HEK293 (cell line): ENCODE measurements around the gene CCDC124.

Experiments used
- AEBP2 ChIP-seq: fragments of 450-650 bp; formaldehyde crosslinking; IDR thresholded peaks from 2 replicates; pipeline ENCODE4 v1.5.1; 2016; ENCODE audit warnings: missing biosample characterization, missing genetic modification characterization, borderline replicate concordance
- ATF2 ChIP-seq: fragments of 450-650 bp; formaldehyde crosslinking; IDR thresholded peaks from 2 replicates; pipeline ENCODE4 v1.5.1; 2016; ENCODE audit warnings: missing biosample characterization, missing genetic modification characterization, low read depth
- CTCF ChIP-seq: fragments of 450-650 bp; formaldehyde crosslinking; IDR thresholded peaks from 2 replicates; pipeline ENCODE4 v1.5.1; 2016; ENCODE audit warnings: missing biosample characterization, missing genetic modification characterization
- PRDM10 ChIP-seq: fragments of 450-650 bp; formaldehyde crosslinking; IDR thresholded peaks from 2 replicates; pipeline ENCODE4 v1.5.1; 2016; ENCODE audit warnings: missing biosample characterization, missing genetic modification characterization
- PRDM4 ChIP-seq: fragments of 450-650 bp; formaldehyde crosslinking; IDR thresholded peaks from 2 replicates; pipeline ENCODE4 v1.5.1; 2017; ENCODE audit warnings: missing biosample characterization, missing genetic modification characterization
- ZBTB21 ChIP-seq: fragments of 450-650 bp; formaldehyde crosslinking; IDR thresholded peaks from 2 replicates; pipeline ENCODE4 v1.5.1; 2017; ENCODE audit warnings: missing biosample characterization, missing genetic modification characterization
- ZBTB26 ChIP-seq: fragments of 450-650 bp; formaldehyde crosslinking; optimal IDR thresholded peaks from 2 replicates; pipeline ENCODE3; 2016; ENCODE audit warnings: missing biosample characterization, mild to moderate bottlenecking, missing genetic modification characterization
- ZEB2 ChIP-seq: fragments of 450-650 bp; formaldehyde crosslinking; IDR thresholded peaks from 2 replicates; pipeline ENCODE4 v1.5.1; 2016; ENCODE audit warnings: missing biosample characterization, missing genetic modification characterization
- ZNF132 ChIP-seq: fragments of 450-650 bp; formaldehyde crosslinking; IDR thresholded peaks from 2 replicates; pipeline ENCODE4 v1.5.1; 2017; ENCODE audit warnings: missing biosample characterization, missing genetic modification characterization, borderline replicate concordance
- ZNF148 ChIP-seq: fragments of 450-650 bp; formaldehyde crosslinking; IDR thresholded peaks from 2 replicates; pipeline ENCODE4 v1.5.0; 2017; ENCODE audit warnings: missing biosample characterization, missing genetic modification characterization, borderline replicate concordance
- ZNF169 ChIP-seq: fragments of 450-650 bp; formaldehyde crosslinking; IDR thresholded peaks from 2 replicates; pipeline ENCODE4 v1.5.1; 2016; ENCODE audit warnings: missing biosample characterization, missing genetic modification characterization
- ZNF2 ChIP-seq: fragments of 450-650 bp; formaldehyde crosslinking; IDR thresholded peaks from 2 replicates; pipeline ENCODE4 v1.5.1; 2016; ENCODE audit warnings: missing biosample characterization, missing genetic modification characterization
- ZNF324 ChIP-seq: fragments of 450-650 bp; formaldehyde crosslinking; IDR thresholded peaks from 2 replicates; pipeline ENCODE4 v1.5.1; 2016; ENCODE audit warnings: missing biosample characterization, missing genetic modification characterization
- ZNF335 ChIP-seq: fragments of 450-650 bp; formaldehyde crosslinking; conservative IDR thresholded peaks from 2 replicates; pipeline ENCODE4 v1.5.1; 2016; ENCODE audit warnings: missing biosample characterization, missing genetic modification characterization
- ZNF473 ChIP-seq: fragments of 450-650 bp; formaldehyde crosslinking; IDR thresholded peaks from 2 replicates; pipeline ENCODE4 v1.5.1; 2017; ENCODE audit warnings: missing biosample characterization, missing genetic modification characterization
- ZNF513 ChIP-seq: fragments of 450-650 bp; IDR thresholded peaks from 2 replicates; pipeline ENCODE4 v1.5.1; 2018; ENCODE audit warnings: missing biosample characterization, missing genetic modification characterization
- ZNF521 ChIP-seq: fragments of 450-650 bp; formaldehyde crosslinking; IDR thresholded peaks from 2 replicates; pipeline ENCODE4 v1.5.1; 2017; ENCODE audit warnings: missing biosample characterization, mild to moderate bottlenecking, missing genetic modification characterization
- ZNF561 ChIP-seq: fragments of 450-650 bp; IDR thresholded peaks from 2 replicates; pipeline ENCODE4 v1.5.1; 2018; ENCODE audit warnings: missing biosample characterization, missing genetic modification characterization, borderline replicate concordance
- ZNF701 ChIP-seq: fragments of 450-650 bp; formaldehyde crosslinking; IDR thresholded peaks from 2 replicates; pipeline ENCODE4 v1.5.1; 2016; ENCODE audit warnings: missing biosample characterization, missing genetic modification characterization
- ZSCAN23 ChIP-seq: fragments of 450-650 bp; formaldehyde crosslinking; IDR thresholded peaks from 2 replicates; pipeline ENCODE4 v1.5.1; 2016; ENCODE audit warnings: missing biosample characterization, missing genetic modification characterization
- ZXDB ChIP-seq: fragments of 450-650 bp; formaldehyde crosslinking; IDR thresholded peaks from 2 replicates; pipeline ENCODE4 v1.5.1; 2016; ENCODE audit warnings: missing biosample characterization, missing genetic modification characterization

The CCDC124 gene

GRCh38 chr19:17932485-17933338 lies at the start of gene CCDC124 (continued):
- TF ChIP-seq PRDM4 (tag by site-specific recombination) (peak; percentile 17), AEBP2 (tag by site-specific recombination) (no peak), ZNF2 (tag by site-specific recombination) (peak; percentile 90; the same call in 1 of the 2 replicates), ZNF561 (tag by site-specific recombination) (peak; percentile 49; the same call in 1 of the 2 replicates), ZNF513 (tag by site-specific recombination) (no peak), ZBTB21 (tag by site-specific recombination) (peak; percentile 88), PRDM10 (tag by site-specific recombination) (peak; percentile 45; the same call in 1 of the 2 replicates), ZNF473 (tag by site-specific recombination) (no peak), ZEB2 (tag by site-specific recombination) (peak; percentile 73; the same call in 1 of the 2 replicates), ATF2 (tag by site-specific recombination) (peak; percentile 99), ZNF169 (tag by site-specific recombination) (no peak), ZNF132 (no peak), ZBTB26 (peak; percentile 98), ZXDB (tag by site-specific recombination) (peak; percentile 96), ZSCAN23 (no peak), CTCF (peak; percentile 99), ZNF335 (tag by site-specific recombination) (peak; percentile 96), ZNF324 (tag by site-specific recombination) (peak; percentile 90), ZNF701 (tag by site-specific recombination) (no peak), ZNF521 (tag by site-specific recombination) (no peak), ZNF148 (tag by site-specific recombination) (no peak; the same call in 1 of the 2 replicates)
